B cell (primary cell): ENCODE measurements around the gene ADM2. TPM values are rescaled to one million over a fixed set of nuclear protein-coding genes. Genes with fewer than 3 reads are reported as not detected.

ENCODE experiments used
- ATAC-seq: fragments of 200-7000 bp; cut with Tn5 transposase; one replicate; pipeline ENCODE4 v1.10.0; 2021; ENCODE audit warnings: low read depth, mild to moderate bottlenecking, moderate number of reproducible peaks, moderate library complexity
- CTCF ChIA-PET: fragments of 350-600 bp; sonication (Branson Sonifier 250); formaldehyde crosslinking; loops from one replicate; lab custom pipeline; 2021; ENCODE audit warnings: antibody characterized with exemption, inconsistent platforms; lab: Charles Lee
- POLR2A ChIA-PET: fragments of 350-600 bp; sonication (Branson Sonifier 250); formaldehyde crosslinking; loops from one replicate; lab custom pipeline; 2021; ENCODE audit warnings: antibody characterized with exemption; lab: Charles Lee
- DNase-seq: peaks from one replicate; pipeline ENCODE4 v3.0.0; 2013
- H2AFZ ChIP-seq: 2 replicates; pipeline ENCODE4 v1.6.1; 2012; ENCODE audit warnings: mild to moderate bottlenecking, low read depth, low read length; ENCODE audit not compliant: insufficient read depth, poor library complexity, severe bottlenecking
- H3K27ac ChIP-seq, 2 donors: 1 replicate in 1 of 2; 2 replicates in 1 of 2; pipeline ENCODE4 v1.5.1; 2012 to 2013; ENCODE audit warnings: low read length in 2 of 2, mild to moderate bottlenecking in 2 of 2, moderate library complexity in 1 of 2
- H3K27me3 ChIP-seq, 4 experiments: fragments of 200-600 bp in 1 of 4; sonication (generic) in 1 of 4; replicated peaks in 1 of 4; 1 replicate in 2 of 4; 2 replicates in 2 of 4; pipeline versions ENCODE4 v1.6.1 to v1.7.0; 2013 to 2016; ENCODE audit warnings: low read length in 3 of 4, mild to moderate bottlenecking in 2 of 4, mixed read lengths in 1 of 4, moderate library complexity in 1 of 4; ENCODE audit not compliant: insufficient read depth in 4 of 4, control insufficient read depth in 3 of 4; ENCODE audit errors: control extremely low read depth in 1 of 4
- H3K36me3 ChIP-seq, 2 experiments: replicated peaks in 1 of 2; 1 replicate in 1 of 2; 2 replicates in 1 of 2; pipeline versions ENCODE4 v1.6.1 to v1.7.1; 2013; ENCODE audit warnings: low read length in 1 of 2; ENCODE audit not compliant: insufficient read depth in 2 of 2, control insufficient read depth in 1 of 2; ENCODE audit errors: control extremely low read depth in 1 of 2, extremely low read depth in 1 of 2
- H3K4me1 ChIP-seq, 2 donors: fragments of 200-600 bp in 1 of 2; sonication (generic) in 1 of 2; 1 replicate in 1 of 2; 2 replicates in 1 of 2; pipeline versions ENCODE4 v1.5.1 to v1.6.1; 2013 to 2017; ENCODE audit warnings: low read length in 2 of 2; ENCODE audit not compliant: control insufficient read depth in 2 of 2, insufficient read depth in 2 of 2
- H3K4me2 ChIP-seq: replicated peaks from 2 replicates; pipeline ENCODE3; 2012; ENCODE audit warnings: mild to moderate bottlenecking, low read depth, low read length; ENCODE audit not compliant: poor library complexity, severe bottlenecking
- H3K4me3 ChIP-seq, 5 experiments: fragments of 200-600 bp in 1 of 5; sonication (generic) in 1 of 5; 1 replicate in 3 of 5; 2 replicates in 2 of 5; pipeline versions ENCODE4 v1.5.1 to v1.7.0; 2011 to 2016; ENCODE audit warnings: low read length in 4 of 5, mild to moderate bottlenecking in 4 of 5, low read depth in 2 of 5, control low read depth in 1 of 5, moderate library complexity in 1 of 5; ENCODE audit not compliant: insufficient read depth in 1 of 5; ENCODE audit errors: control extremely low read depth in 1 of 5, extremely low read depth in 1 of 5
- H3K79me2 ChIP-seq: fragments of 200-600 bp; sonication (generic); one replicate; pipeline ENCODE4 v1.6.0; 2016; ENCODE audit warnings: low read length; ENCODE audit not compliant: control insufficient read depth, insufficient read depth
- H3K9ac ChIP-seq: fragments of 200-600 bp; sonication (generic); 2 replicates; pipeline ENCODE4 v1.6.1; 2017; ENCODE audit warnings: mild to moderate bottlenecking, low read length, moderate library complexity
- H3K9me3 ChIP-seq, 3 donors: one replicate each; pipeline versions ENCODE4 v1.6.1 to v1.7.1; 2013; ENCODE audit warnings: low read length in 2 of 3; ENCODE audit not compliant: control insufficient read depth in 2 of 3, insufficient read depth in 1 of 3; ENCODE audit errors: control extremely low read depth in 1 of 3
- H4K20me1 ChIP-seq: 2 replicates; pipeline ENCODE4 v1.6.0; 2012; ENCODE audit warnings: mild to moderate bottlenecking, low read length; ENCODE audit not compliant: insufficient read depth, control insufficient read depth, poor library complexity, severe bottlenecking
- H3K27ac Mint-ChIP-seq: one replicate; pipeline ENCODE4 v1.8.0; 2021; ENCODE audit warnings: mixed read lengths
- H3K27me3 Mint-ChIP-seq: one replicate; pipeline ENCODE4 v1.8.0; 2021; ENCODE audit warnings: mixed read lengths
- H3K4me1 Mint-ChIP-seq: one replicate; pipeline ENCODE4 v1.8.0; 2021; ENCODE audit warnings: mixed read lengths
- H3K4me3 Mint-ChIP-seq: one replicate; pipeline ENCODE4 v1.8.0; 2021; ENCODE audit warnings: mixed read lengths
- H3K9me3 Mint-ChIP-seq: one replicate; pipeline ENCODE4 v1.8.0; 2022; ENCODE audit warnings: mixed read lengths; ENCODE audit not compliant: insufficient read depth
- EZH2 ChIP-seq: IDR thresholded peaks from 2 replicates; pipeline ENCODE4 v1.6.1; 2012; ENCODE audit warnings: borderline replicate concordance, low read depth, mild to moderate bottlenecking, moderate library complexity, low read length; ENCODE audit not compliant: insufficient read depth, poor library complexity, severe bottlenecking
- WGBS: methylation state at CpG from one replicate; pipeline ENCODE4 v1.1.5; 2013; ENCODE audit warnings: missing lambda C conversion rate; ENCODE audit not compliant: insufficient coverage; 5-methylcytosine and 5-hydroxymethylcytosine counted together
- intact Hi-C: fragments of 100-400 bp; cut with micrococcal nuclease; formaldehyde crosslinking; loops from one replicate; pipeline ENCODE4 v1.10.0; 2022
- polyA plus RNA-seq: library from polyadenylated mRNA; depleted of rRNA; stranded (reverse); fragments of >200 nt; gene quantifications from 2 replicates; pipeline ENCODE4 v1.2.3, GENCODE V29; 2012
- total RNA-seq, 2 donors: library from RNA; stranded (reverse); fragments of 120-200 nt in 1 of 2; gene quantifications; 1 replicate in 1 of 2; 2 replicates in 1 of 2; pipeline versions ENCODE4 v1.2.3 to v1.2.4, GENCODE V29; 2013 to 2022
- TF ChIP-seq, protein P1 (sequence below): fragments of 200-600 bp; IDR thresholded peaks from one replicate; pipeline ENCODE4 v1.8.0; 2022; ENCODE audit warnings: antibody characterized with exemption, mild to moderate bottlenecking

ADM2 gene
- total and polyA plus RNA-seq, 2 donors (not counting 1 experiment from before 2014, with no cell fraction given) = 0.67 to 3.7 TPM

DNA sequence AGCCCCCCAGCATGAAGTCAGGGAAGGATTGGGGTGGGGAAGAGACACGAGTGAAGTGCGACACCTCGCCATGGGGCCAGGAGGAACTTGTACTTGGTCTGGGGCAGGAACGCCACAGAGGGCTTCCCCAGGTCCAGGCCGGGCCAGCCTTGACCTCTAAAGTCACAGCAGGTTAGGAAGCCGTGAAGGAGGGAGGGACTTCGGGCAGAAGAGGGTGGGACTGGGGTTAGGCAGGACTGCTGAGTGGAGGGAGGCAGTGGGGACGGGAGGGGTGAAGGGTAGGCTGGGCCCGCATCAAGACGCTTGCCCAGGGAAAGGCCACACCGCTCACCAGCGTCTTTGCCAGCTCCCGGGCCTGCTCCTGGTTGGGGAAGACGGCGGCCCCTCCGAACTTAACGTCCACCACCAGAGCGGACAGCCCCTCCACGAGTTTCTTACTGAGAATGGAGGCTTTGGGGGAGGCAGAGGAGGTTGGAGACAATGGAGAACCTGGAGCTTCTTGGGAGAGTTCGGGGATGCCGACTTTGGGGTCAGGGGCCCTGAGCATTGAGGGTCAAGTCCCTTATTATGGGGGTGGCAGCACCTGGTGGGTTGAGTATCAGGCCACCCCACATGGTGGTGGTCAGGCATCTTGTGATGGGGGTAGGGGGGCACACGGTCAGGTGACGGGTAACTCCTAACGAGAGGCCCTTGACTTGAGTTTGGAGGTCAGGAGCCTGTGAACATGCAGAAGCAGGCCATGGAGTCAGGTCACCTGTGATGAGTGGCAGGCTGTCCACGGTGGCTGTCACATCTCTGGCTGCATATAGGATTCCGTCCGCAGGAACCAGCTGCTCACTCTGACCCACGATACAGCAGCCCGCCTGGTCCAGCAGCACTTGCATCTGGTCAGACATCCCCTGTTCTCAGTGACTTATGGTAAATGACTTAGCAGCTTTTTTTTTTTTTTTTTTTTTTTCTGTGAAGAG, 45.8 kb downstream of the ADM2 start:
- Mint-ChIP-seq H3K27me3 (no peaks in the 10 kb centered on the region), H3K27ac (peak overlapping the region; percentile 91), H3K4me1 (peaks cover 34% of the 10 kb centered on the region), H3K9me3 (no peaks in the 10 kb centered on the region), H3K4me3 (peak overlapping the region; percentile 86)
- Histone ChIP-seq H3K27ac (peak overlapping the region; percentile 83 to 90), H3K36me3 (peaks cover 0 to 17% of the 10 kb centered on the region in 2 experiments), H3K79me2 (peaks cover 39% of the 10 kb centered on the region), H3K27me3 (no peaks in the 10 kb centered on the region), H3K4me1 (peaks cover 17 to 56% of the 10 kb centered on the region in 2 donors), H3K9ac (peak overlapping the region; percentile 89), H3K4me2 (peak overlapping the region; percentile 98), H4K20me1 (peaks cover 27% of the 10 kb centered on the region), H3K9me3 (peaks cover 0 to 9% (median 0%) of the 10 kb centered on the region in 3 donors), H2AFZ (peak overlapping the region; percentile 78), H3K4me3 (peak overlapping the region; percentile 14 to 76 (median 69))
- no peak for TF ChIP-seq EZH2
- TF ChIP-seq, protein P1, sequence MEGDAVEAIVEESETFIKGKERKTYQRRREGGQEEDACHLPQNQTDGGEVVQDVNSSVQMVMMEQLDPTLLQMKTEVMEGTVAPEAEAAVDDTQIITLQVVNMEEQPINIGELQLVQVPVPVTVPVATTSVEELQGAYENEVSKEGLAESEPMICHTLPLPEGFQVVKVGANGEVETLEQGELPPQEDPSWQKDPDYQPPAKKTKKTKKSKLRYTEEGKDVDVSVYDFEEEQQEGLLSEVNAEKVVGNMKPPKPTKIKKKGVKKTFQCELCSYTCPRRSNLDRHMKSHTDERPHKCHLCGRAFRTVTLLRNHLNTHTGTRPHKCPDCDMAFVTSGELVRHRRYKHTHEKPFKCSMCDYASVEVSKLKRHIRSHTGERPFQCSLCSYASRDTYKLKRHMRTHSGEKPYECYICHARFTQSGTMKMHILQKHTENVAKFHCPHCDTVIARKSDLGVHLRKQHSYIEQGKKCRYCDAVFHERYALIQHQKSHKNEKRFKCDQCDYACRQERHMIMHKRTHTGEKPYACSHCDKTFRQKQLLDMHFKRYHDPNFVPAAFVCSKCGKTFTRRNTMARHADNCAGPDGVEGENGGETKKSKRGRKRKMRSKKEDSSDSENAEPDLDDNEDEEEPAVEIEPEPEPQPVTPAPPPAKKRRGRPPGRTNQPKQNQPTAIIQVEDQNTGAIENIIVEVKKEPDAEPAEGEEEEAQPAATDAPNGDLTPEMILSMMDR = no peak
- DNase-seq (peak; percentile 73), ATAC-seq (no peak)
- ChIA-PET CTCF (interaction anchor here (0.7 to 5.5 kb wide), 10 partner anchors 12 to 285 kb away, joined by 3 to 81 read pairs (median 4); partner anchors contain the start of genes KLHDC7B and SYCE3), POLR2A (interaction anchor here (0.6 to 5.4 kb wide), 11 partner anchors 14 to 377 kb away, joined by 3 to 104 read pairs (median 4); partner anchors contain the start of genes KLHDC7B, LMF2, NCAPH2 and SYCE3)
- WGBS = 27% methylated on average over 27 of the region's 29 CpGs
- intact Hi-C loops = loop anchor here (1.0 to 5.0 kb wide), 3 partner anchors 18 to 55 kb away; partner anchors contain the start of genes KLHDC7B and SYCE3
